ENCODE measurements around the gene CXXC5. TPM values are rescaled to one million over a fixed set of nuclear protein-coding genes. Genes with fewer than 3 reads are reported as not detected.
A peak's percentile ranks its signal among the peaks of the same experiment; 100 is the strongest.

The CXXC5 gene
- total RNA-seq, 1 experiment from 2014 or later: 97.2 TPM

DNA sequence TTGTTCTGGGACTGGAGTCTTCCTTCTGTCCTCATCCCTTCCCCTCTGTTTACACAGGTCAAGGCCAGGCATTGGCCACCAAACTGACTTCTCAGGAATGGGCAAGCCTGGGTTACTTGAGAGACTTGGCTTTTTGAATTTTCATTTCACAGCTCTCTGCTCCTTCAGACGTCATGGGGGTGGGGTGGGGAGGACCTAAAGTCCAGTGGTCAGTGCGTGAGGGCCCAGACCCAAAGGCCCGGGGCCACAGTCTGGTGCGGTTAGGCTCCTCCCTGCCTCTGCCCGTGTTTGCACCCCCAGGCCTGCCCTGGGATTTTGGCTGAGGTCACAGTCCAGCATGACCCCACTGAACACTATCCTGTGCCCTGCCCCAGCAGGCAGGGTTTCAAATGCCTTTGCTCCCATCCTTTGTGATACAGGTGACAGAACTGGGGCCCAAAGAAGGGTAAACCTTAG is 4.1 kb upstream of the CXXC5 start (continued):
- TF ChIP-seq CREB1 (CRISPR knock-in tag; IDR thresholded peaks at IDR 0.05): no peak

DNA sequence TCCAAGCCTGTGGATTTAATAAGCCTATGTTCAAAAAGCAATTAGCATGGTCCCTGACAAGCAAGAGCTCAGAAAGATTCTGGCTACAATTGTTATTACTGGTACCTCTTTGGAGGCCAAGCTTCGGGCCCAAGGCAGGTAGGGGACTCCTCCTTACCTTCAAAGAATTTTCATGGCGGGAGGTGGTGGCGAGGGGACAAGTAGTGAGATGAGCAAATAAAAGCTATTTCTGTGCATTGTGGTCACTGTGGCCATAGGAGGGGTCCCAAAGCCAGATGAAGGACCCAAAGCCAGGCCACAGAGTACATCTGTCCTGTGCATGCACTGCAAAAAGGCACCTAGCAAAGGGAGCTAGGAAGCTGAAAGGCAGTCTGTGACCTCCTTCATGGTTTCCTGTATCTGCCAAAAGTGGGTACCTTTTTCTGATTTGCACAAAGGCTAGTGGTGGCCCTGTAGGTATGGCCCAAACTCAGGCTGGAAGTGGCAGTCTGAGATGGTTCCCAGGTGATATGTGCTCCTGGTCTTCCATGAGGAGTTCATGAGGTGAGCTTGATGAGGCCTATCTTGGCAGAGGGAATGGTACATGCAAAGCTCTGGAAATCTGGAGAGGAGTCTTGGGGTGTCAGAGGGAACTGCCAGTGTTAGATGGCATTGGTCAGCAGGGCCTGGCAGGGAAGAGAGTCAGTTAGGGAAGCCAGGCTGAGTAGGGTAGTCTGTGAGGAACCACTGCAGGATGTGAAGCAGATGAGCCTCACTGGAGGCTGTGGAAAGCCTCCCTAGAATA is 3.3 kb upstream of the CXXC5 start:
- Mint-ChIP-seq H3K9me3 (no peaks in the 10 kb centered on the region), H3K4me1 (peaks cover 70% of the 10 kb centered on the region), H3K36me3 (no peaks in the 10 kb centered on the region), H3K27me3 (ENCODE audit: low read depth) (peaks cover 32% of the 10 kb centered on the region), H3K4me3 (no peak overlapping the region), H3K27ac (no peak overlapping the region)
- ATAC-seq (no peak), DNase-seq (ENCODE audit: low spot score) (no peak)
- POLR2A ChIA-PET: interaction anchor here (1.4 kb wide), 1 partner anchor 11 kb away, joined by 3 read pairs; no protein-coding TSS in a partner anchor
- CTCF ChIA-PET: interaction anchor here (1.0 to 3.1 kb wide), 5 partner anchors 9 to 131 kb away, joined by 4 to 17 read pairs (median 5); no protein-coding TSS in a partner anchor
- no peak for TF ChIP-seq NFYB (CRISPR knock-in tag; conservative IDR thresholded peaks at IDR 0.05; ENCODE audit: low read depth)
- TF ChIP-seq, protein P1, sequence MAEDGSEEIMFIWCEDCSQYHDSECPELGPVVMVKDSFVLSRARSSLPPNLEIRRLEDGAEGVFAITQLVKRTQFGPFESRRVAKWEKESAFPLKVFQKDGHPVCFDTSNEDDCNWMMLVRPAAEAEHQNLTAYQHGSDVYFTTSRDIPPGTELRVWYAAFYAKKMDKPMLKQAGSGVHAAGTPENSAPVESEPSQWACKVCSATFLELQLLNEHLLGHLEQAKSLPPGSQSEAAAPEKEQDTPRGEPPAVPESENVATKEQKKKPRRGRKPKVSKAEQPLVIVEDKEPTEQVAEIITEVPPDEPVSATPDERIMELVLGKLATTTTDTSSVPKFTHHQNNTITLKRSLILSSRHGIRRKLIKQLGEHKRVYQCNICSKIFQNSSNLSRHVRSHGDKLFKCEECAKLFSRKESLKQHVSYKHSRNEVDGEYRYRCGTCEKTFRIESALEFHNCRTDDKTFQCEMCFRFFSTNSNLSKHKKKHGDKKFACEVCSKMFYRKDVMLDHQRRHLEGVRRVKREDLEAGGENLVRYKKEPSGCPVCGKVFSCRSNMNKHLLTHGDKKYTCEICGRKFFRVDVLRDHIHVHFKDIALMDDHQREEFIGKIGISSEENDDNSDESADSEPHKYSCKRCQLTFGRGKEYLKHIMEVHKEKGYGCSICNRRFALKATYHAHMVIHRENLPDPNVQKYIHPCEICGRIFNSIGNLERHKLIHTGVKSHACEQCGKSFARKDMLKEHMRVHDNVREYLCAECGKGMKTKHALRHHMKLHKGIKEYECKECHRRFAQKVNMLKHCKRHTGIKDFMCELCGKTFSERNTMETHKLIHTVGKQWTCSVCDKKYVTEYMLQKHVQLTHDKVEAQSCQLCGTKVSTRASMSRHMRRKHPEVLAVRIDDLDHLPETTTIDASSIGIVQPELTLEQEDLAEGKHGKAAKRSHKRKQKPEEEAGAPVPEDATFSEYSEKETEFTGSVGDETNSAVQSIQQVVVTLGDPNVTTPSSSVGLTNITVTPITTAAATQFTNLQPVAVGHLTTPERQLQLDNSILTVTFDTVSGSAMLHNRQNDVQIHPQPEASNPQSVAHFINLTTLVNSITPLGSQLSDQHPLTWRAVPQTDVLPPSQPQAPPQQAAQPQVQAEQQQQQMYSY (CRISPR knock-in tag; IDR thresholded peaks at IDR 0.05): peak; percentile 65; the same call in 1 of the 2 replicates

GRCh38 chr5:139645430-139645871 is 2.7 kb upstream of the CXXC5 start:
- Mint-ChIP-seq H3K4me1 (peaks cover 64% of the 10 kb centered on the region), H3K9me3 (no peaks in the 10 kb centered on the region), H3K36me3 (no peaks in the 10 kb centered on the region), H3K4me3 (no peak overlapping the region), H3K27me3 (ENCODE audit: low read depth) (peaks cover 32% of the 10 kb centered on the region), H3K27ac (no peak overlapping the region)
- ATAC-seq (no peak), DNase-seq (ENCODE audit: low spot score) (no peak)
- POLR2A ChIA-PET: interaction anchor here (1.4 kb wide), 1 partner anchor 12 kb away, joined by 3 read pairs; no protein-coding TSS in a partner anchor
- CTCF ChIA-PET: interaction anchor here (1.0 to 3.1 kb wide), 5 partner anchors 10 to 130 kb away, joined by 4 to 17 read pairs (median 5); no protein-coding TSS in a partner anchor
- TF ChIP-seq ZNF416 (CRISPR knock-in tag; IDR thresholded peaks at IDR 0.05) (no peak), SMAD3 (CRISPR knock-in tag; IDR thresholded peaks at IDR 0.05; ENCODE audit: borderline replicate concordance) (no peak), ZNF219 (CRISPR knock-in tag; IDR thresholded peaks at IDR 0.05; ENCODE audit: borderline replicate concordance) (no peak), ZNF671 (CRISPR knock-in tag; IDR thresholded peaks at IDR 0.05) (no peak), PREB (CRISPR knock-in tag; IDR thresholded peaks at IDR 0.05; ENCODE audit: borderline replicate concordance) (no peak), ATF1 (CRISPR knock-in tag; IDR thresholded peaks at IDR 0.05) (no peak), ZNF512 (CRISPR knock-in tag; IDR thresholded peaks at IDR 0.05; ENCODE audit: borderline replicate concordance) (no peak)
- TF ChIP-seq, protein P2, sequence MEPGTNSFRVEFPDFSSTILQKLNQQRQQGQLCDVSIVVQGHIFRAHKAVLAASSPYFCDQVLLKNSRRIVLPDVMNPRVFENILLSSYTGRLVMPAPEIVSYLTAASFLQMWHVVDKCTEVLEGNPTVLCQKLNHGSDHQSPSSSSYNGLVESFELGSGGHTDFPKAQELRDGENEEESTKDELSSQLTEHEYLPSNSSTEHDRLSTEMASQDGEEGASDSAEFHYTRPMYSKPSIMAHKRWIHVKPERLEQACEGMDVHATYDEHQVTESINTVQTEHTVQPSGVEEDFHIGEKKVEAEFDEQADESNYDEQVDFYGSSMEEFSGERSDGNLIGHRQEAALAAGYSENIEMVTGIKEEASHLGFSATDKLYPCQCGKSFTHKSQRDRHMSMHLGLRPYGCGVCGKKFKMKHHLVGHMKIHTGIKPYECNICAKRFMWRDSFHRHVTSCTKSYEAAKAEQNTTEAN (CRISPR knock-in tag; IDR thresholded peaks at IDR 0.05): no peak
- TF ChIP-seq, protein P3, sequence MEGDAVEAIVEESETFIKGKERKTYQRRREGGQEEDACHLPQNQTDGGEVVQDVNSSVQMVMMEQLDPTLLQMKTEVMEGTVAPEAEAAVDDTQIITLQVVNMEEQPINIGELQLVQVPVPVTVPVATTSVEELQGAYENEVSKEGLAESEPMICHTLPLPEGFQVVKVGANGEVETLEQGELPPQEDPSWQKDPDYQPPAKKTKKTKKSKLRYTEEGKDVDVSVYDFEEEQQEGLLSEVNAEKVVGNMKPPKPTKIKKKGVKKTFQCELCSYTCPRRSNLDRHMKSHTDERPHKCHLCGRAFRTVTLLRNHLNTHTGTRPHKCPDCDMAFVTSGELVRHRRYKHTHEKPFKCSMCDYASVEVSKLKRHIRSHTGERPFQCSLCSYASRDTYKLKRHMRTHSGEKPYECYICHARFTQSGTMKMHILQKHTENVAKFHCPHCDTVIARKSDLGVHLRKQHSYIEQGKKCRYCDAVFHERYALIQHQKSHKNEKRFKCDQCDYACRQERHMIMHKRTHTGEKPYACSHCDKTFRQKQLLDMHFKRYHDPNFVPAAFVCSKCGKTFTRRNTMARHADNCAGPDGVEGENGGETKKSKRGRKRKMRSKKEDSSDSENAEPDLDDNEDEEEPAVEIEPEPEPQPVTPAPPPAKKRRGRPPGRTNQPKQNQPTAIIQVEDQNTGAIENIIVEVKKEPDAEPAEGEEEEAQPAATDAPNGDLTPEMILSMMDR (IDR thresholded peaks at IDR 0.05): no peak
